K562 (cell line): ENCODE measurements around the gene STAM2. TPM values are rescaled to one million over a fixed set of nuclear protein-coding genes. Genes with fewer than 3 reads are reported as not detected.
A peak's percentile ranks its signal among the peaks of the same experiment; 100 is the strongest.

ENCODE experiments used
- DIDO1 ChIP-seq: fragments of 450-650 bp; IDR thresholded peaks from 2 replicates; pipeline ENCODE4 v1.6.1; 2016; ENCODE audit warnings: low read depth, missing biosample characterization, missing genetic modification characterization
- HDAC2 ChIP-seq: fragments of 450-650 bp; IDR thresholded peaks from 2 replicates; pipeline ENCODE4 v1.6.1; 2016; ENCODE audit warnings: mild to moderate bottlenecking
- HINFP ChIP-seq: fragments of 450-650 bp; conservative IDR thresholded peaks from 2 replicates; pipeline ENCODE4 v1.6.1; 2016; ENCODE audit warnings: missing genetic modification characterization, low read depth, mild to moderate bottlenecking, control low read depth, missing compliant biosample characterization
- NELFE ChIP-seq: IDR thresholded peaks from 2 replicates; pipeline ENCODE4 v1.6.1; 2011; ENCODE audit warnings: mild to moderate bottlenecking; ENCODE audit not compliant: insufficient read depth, insufficient read length
- PRMT5 ChIP-seq: sonication (generic); formaldehyde crosslinking; IDR thresholded peaks from 2 replicates; pipeline ENCODE4 v1.5.0; 2020; ENCODE audit warnings: missing genetic modification reagents
- RB1 ChIP-seq: fragments of 450-650 bp; IDR thresholded peaks from 2 replicates; pipeline ENCODE4 v1.6.1; 2017; ENCODE audit warnings: low read depth, mild to moderate bottlenecking
- ZBED1 ChIP-seq: IDR thresholded peaks from 2 replicates; pipeline ENCODE4 v1.6.1; 2014
- ZNF592 ChIP-seq: fragments of 450-650 bp; IDR thresholded peaks from 2 replicates; pipeline ENCODE4 v1.6.1; 2017; ENCODE audit warnings: antibody characterized with exemption, mild to moderate bottlenecking
- ZNF79 ChIP-seq: fragments of 250-450 bp; sonication (Bioruptor Pico); IDR thresholded peaks from 2 replicates; pipeline ENCODE4 v1.4.0; 2020; ENCODE audit warnings: low read depth, mild to moderate bottlenecking, moderate library complexity
- polyA plus RNA-seq, 8 experiments: library from polyadenylated mRNA; depleted of rRNA in 4 of 8; stranded (reverse) in 5 of 8; unstranded in 3 of 8; fragments of >200 nt; fragmentation: Nextera tagmentation in 2 of 8; fragmentation: Illumina TruSeq in 1 of 8; extraction: Ambion mirVana in 2 of 8; extraction: Trizol in 1 of 8; gene quantifications; 2 replicates each; pipeline versions ENCODE4 v1.2.1 to v1.2.3, GENCODE V29; 2011 to 2014; ENCODE audit warnings: inconsistent platforms in 1 of 8, missing spikeins in 1 of 8
- total RNA-seq, 7 experiments: library from RNA; depleted of rRNA in 6 of 7; stranded (reverse); fragments of >200 nt in 6 of 7; fragmentation: Illumina TruSeq in 2 of 7; extraction: Trizol in 2 of 7; gene quantifications; 2 replicates each; pipeline versions ENCODE4 v1.2.1 to v1.2.3, GENCODE V29; 2011 to 2021; ENCODE audit warnings: low replicate concordance in 1 of 7
- TF ChIP-seq, protein P1 (sequence below): fragments of 450-650 bp; IDR thresholded peaks from 2 replicates; pipeline ENCODE4 v1.6.1; 2016; ENCODE audit warnings: mild to moderate bottlenecking, moderate library complexity

The STAM2 gene
- total and polyA plus RNA-seq, 9 of the 15 experiments (the other 6 are each of a cell fraction or from before 2014, with no cell fraction given): 4.5 to 13.9 (median 8.7) TPM

GRCh38 chr2:152175368-152176112 is at the start of gene STAM2 (continued):
- TF ChIP-seq ZNF592 (no peak; the same call in 1 of the 2 replicates), NELFE (no peak), ZNF79 (CRISPR knock-in tag) (no peak; the same call in 1 of the 2 replicates), ZBED1 (no peak; the same call in 1 of the 2 replicates), DIDO1 (tag) (peak; percentile 89), PRMT5 (CRISPR knock-in tag) (no peak), HINFP (tag) (no peak), HDAC2 (peak; percentile 50; the same call in 1 of the 2 replicates), RB1 (peak; percentile 88)
- TF ChIP-seq, protein P1, sequence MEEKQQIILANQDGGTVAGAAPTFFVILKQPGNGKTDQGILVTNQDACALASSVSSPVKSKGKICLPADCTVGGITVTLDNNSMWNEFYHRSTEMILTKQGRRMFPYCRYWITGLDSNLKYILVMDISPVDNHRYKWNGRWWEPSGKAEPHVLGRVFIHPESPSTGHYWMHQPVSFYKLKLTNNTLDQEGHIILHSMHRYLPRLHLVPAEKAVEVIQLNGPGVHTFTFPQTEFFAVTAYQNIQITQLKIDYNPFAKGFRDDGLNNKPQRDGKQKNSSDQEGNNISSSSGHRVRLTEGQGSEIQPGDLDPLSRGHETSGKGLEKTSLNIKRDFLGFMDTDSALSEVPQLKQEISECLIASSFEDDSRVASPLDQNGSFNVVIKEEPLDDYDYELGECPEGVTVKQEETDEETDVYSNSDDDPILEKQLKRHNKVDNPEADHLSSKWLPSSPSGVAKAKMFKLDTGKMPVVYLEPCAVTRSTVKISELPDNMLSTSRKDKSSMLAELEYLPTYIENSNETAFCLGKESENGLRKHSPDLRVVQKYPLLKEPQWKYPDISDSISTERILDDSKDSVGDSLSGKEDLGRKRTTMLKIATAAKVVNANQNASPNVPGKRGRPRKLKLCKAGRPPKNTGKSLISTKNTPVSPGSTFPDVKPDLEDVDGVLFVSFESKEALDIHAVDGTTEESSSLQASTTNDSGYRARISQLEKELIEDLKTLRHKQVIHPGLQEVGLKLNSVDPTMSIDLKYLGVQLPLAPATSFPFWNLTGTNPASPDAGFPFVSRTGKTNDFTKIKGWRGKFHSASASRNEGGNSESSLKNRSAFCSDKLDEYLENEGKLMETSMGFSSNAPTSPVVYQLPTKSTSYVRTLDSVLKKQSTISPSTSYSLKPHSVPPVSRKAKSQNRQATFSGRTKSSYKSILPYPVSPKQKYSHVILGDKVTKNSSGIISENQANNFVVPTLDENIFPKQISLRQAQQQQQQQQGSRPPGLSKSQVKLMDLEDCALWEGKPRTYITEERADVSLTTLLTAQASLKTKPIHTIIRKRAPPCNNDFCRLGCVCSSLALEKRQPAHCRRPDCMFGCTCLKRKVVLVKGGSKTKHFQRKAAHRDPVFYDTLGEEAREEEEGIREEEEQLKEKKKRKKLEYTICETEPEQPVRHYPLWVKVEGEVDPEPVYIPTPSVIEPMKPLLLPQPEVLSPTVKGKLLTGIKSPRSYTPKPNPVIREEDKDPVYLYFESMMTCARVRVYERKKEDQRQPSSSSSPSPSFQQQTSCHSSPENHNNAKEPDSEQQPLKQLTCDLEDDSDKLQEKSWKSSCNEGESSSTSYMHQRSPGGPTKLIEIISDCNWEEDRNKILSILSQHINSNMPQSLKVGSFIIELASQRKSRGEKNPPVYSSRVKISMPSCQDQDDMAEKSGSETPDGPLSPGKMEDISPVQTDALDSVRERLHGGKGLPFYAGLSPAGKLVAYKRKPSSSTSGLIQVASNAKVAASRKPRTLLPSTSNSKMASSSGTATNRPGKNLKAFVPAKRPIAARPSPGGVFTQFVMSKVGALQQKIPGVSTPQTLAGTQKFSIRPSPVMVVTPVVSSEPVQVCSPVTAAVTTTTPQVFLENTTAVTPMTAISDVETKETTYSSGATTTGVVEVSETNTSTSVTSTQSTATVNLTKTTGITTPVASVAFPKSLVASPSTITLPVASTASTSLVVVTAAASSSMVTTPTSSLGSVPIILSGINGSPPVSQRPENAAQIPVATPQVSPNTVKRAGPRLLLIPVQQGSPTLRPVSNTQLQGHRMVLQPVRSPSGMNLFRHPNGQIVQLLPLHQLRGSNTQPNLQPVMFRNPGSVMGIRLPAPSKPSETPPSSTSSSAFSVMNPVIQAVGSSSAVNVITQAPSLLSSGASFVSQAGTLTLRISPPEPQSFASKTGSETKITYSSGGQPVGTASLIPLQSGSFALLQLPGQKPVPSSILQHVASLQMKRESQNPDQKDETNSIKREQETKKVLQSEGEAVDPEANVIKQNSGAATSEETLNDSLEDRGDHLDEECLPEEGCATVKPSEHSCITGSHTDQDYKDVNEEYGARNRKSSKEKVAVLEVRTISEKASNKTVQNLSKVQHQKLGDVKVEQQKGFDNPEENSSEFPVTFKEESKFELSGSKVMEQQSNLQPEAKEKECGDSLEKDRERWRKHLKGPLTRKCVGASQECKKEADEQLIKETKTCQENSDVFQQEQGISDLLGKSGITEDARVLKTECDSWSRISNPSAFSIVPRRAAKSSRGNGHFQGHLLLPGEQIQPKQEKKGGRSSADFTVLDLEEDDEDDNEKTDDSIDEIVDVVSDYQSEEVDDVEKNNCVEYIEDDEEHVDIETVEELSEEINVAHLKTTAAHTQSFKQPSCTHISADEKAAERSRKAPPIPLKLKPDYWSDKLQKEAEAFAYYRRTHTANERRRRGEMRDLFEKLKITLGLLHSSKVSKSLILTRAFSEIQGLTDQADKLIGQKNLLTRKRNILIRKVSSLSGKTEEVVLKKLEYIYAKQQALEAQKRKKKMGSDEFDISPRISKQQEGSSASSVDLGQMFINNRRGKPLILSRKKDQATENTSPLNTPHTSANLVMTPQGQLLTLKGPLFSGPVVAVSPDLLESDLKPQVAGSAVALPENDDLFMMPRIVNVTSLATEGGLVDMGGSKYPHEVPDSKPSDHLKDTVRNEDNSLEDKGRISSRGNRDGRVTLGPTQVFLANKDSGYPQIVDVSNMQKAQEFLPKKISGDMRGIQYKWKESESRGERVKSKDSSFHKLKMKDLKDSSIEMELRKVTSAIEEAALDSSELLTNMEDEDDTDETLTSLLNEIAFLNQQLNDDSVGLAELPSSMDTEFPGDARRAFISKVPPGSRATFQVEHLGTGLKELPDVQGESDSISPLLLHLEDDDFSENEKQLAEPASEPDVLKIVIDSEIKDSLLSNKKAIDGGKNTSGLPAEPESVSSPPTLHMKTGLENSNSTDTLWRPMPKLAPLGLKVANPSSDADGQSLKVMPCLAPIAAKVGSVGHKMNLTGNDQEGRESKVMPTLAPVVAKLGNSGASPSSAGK: no peak
